ENCODE measurements around the gene PIK3R6.
A peak's percentile ranks its signal among the peaks of the same experiment; 100 is the strongest.

Gene PIK3R6

DNA sequence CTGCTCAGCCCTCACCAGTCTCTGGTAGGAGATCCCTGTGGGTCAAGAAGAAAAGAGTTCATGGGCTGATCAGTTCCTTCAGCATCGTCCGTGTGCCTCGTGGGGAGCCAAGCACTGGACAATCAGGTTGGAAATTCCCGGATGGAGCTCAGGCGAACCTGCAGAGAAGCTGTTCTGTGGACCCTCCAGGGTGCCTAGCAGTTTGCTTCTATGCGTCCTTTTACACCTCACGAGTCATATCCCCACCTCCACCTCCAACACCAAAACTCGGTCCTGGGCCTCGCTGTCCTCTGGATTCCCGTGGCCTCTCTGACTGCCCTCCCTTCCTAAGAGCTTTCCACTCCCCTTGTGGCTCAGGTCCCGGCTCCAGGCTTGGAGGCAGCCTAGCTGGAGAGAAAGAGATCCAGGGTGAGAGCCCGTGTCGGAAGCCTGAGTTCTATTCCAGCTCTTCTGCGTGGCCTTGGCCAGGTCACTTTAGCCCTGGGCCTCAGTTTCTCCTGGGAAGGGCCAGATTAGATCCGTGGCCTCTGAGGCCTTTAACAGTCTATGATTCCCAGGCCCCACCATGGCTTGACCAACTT lies 26.2 kb upstream of the PIK3R6 start:
- DNase-seq (ENCODE audit: low read depth): no peak

GRCh38 chr17:8893059-8893458 lies 25.6 kb upstream of the PIK3R6 start:
- no peak for DNase-seq (ENCODE audit: low read depth)

DNA sequence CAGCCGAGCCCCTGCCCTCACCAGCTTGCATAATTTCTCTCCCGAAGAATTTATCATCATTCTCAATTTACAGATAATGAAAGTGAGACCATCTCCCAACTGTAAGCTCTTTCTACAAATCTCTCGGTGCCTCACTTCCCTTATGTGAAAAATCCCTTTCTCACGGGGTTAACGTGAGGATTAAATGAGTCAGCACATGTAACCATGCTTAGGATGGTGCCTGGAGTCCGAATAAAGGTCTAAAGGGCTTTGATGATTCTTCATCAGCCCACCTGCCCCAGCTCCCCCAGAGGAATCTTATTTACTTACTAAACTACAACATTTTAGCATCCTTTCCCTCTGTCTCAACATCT lies 24.8 kb upstream of the PIK3R6 start:
- no peak for DNase-seq (ENCODE audit: low read depth)

DNA sequence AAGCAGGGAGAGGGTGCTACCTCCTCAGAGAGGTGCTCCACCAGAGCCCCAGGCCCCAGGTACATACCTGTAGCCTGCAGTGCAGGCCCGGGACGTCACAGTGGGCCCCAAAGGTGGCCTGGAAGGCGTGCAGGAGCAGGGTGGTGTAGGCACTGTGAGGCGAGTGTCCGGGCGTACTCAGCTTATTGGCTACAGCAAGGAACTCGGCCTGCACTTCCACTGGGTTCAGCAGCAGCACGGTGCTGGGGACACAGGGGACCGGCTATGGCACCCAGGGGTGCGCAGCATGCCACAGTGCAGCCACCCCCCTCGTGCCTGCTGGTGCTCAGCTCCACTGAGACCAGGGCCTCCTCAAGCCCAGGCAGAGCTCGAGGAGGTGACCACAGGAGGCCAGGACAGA lies 23.2 kb upstream of the PIK3R6 start:
- no peak for DNase-seq (ENCODE audit: low read depth)

DNA sequence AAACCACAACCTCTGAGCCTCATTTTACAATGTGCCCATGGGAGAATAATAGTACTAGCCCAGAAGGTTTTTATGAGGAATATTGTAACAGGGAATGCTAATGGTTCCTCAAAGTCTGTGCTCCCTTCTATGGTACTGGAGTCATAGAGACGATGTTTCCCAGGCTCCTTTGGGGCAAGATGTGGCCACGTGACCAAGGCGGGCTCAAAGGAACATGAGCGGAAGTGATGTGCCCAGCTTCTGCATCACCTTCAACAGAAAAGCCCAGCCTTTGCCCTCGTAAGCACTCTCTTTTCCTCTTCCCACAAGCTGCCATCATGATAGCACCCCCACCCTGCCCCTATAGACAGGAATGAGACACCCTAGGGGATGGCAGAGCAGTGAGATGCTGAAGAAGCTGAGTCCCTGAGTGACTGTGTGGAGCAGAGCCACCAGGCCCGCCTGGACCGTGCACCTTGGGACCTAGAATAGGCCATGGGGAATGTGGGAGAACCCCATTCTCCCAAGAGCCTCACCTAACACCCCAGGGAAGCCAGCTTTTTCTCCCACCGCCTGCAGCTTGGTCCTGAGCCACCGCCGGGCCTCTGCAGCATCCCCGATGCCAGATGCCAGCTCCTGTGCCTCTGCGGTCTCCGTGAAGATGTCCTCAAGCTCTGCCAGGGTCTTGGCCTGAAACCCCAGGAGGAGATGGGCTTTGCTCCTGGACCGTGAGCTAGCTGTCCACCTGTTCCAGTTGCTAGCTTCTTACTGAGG lies 22.2 kb upstream of the PIK3R6 start:
- DNase-seq (ENCODE audit: low read depth): no peak

DNA sequence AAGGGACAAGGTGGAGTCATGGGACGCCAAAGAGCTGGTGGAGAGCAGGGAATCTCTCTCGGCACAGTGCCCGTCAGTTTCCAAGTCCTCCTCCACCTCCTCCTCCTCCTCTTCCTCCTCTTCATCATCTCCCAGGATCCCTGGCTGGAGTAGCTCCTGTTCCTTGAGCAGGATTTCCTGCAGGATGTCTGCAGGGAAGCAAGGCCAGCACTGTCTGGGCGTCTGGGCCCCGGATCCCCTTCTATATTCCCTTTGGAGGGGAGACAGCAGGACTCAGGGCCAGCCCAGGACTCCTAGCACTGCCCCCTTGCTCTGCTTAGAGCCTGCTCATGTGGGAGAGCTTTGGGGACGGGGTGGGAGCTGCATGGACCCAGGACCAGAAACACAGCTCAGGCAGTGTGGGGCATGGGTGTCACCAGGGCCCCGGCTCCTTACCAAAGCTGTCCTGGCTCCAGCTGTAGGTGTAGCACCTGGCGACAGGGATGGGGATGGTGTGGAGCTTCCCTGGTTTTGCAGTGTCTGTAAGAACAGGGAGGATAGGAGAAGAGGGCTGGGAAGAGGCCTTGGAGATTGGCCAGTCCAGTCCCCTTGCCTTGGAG lies 21.3 kb upstream of the PIK3R6 start:
- DNase-seq (ENCODE audit: low read depth): no peak

DNA sequence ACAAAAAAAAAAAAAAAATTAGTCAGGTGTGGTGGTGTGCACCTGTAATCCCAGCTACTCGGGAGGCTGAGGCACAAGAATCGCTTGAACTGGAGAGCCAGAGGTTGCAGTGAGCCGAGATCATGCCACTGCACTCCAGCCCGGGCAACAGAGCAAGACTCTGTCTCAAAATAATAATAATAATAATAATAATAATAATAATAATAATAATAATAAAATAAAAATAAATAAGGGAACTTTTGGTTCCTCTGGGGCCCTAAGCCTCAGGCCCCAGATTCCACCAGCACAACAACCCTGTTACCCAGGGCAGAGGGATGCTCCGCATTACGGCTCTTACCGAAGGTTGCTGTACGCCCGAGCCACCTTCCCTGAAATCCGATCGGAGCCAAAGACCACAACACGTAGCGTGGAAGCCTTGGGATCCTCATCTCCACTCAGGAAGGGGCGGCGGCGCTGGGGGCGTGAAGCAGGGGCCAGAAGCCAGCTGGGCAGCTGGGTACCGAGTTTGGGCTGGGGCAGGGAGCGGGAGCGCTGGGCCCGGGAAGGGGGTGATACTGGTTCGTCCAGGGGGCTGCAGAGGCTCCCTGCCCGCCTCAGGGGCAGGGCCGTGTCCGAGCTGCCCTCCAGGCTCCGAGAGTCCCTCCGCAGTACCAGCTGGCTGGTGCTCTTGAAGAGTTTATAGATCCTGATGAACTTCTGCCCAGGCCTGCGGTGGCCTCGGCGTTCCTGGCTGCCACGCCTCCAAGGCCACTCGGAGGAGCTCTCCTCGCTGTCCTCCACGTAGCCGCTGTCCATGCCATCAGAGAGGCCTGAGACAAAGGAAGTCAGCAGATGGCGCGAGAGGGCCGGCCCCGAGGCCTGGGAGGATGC lies 20.6 kb upstream of the PIK3R6 start:
- no peak for DNase-seq (ENCODE audit: low read depth)

- no peak for DNase-seq (ENCODE audit: low read depth)
Observed at GRCh38 chr17:8887301-8887700, 19.8 kb upstream of the PIK3R6 start.

DNA sequence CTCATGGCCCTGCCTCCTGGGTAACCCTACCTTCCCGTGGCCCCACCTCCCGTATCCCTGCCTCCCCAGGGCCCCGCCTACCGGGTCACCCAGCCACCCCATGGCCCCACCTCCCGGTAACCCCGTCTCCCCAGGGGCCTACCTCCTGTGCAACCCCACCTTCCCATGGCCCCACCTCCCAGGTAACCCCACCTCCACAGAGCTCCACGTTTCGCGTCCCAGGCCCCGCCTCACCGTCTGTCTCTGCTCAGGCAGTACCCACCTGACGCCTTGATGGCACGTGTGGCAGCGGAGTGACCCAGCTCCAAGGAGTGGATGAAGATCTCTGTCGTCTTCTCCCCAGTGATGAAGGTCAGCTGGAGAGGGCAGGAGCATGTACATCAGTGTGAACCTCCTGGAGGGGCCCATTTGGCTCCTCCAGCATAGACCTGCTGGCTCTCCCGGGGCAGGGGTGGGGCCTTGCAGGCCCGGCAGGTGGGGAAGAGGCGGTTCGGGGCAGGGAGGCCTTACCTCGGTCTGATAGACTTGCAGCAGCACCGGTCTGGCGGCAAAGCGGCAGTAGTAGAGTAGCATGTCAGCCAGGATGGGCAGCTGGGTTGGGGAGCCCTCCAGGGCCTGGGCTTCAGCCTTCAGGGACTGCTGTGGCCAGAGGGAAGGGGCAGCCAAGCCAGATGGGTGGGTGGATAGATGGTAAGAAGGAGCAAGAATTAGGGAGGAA lies 18.7 kb upstream of the PIK3R6 start:
- no peak for DNase-seq (ENCODE audit: low read depth)

GRCh38 chr17:8885163-8885966 lies 17.9 kb upstream of the PIK3R6 start:
- peak; percentile 44 for DNase-seq (ENCODE audit: low read depth)

- DNase-seq (ENCODE audit: low read depth): no peak
Observed at GRCh38 chr17:8884336-8884990, 17.0 kb upstream of the PIK3R6 start.

GRCh38 chr17:8883353-8883752 lies 15.9 kb upstream of the PIK3R6 start:
- no peak for DNase-seq (ENCODE audit: low read depth)

- no peak for DNase-seq (ENCODE audit: low read depth)
Observed at GRCh38 chr17:8881606-8882005, 14.1 kb upstream of the PIK3R6 start.

DNA sequence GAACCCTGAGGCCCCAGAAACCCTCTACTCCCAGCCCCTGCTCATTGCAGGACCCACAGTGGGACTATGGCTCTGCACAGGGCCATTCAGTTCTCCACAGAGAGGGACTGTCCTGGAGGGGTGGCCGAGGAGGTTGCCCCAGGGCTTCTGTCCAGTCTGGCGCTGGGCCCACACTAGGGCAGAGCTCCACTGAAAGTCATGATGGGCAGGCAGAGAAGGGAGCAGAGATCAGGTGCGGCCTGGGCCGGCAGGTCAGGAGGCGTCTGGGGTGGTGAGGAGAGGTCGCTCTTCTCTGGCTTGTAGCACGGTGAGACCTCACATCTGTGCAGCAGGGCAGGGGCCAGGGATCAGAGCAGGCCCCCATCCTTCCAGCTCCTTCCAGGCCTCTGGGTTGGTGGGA lies 13.0 kb upstream of the PIK3R6 start:
- DNase-seq (ENCODE audit: low read depth): no peak

DNA sequence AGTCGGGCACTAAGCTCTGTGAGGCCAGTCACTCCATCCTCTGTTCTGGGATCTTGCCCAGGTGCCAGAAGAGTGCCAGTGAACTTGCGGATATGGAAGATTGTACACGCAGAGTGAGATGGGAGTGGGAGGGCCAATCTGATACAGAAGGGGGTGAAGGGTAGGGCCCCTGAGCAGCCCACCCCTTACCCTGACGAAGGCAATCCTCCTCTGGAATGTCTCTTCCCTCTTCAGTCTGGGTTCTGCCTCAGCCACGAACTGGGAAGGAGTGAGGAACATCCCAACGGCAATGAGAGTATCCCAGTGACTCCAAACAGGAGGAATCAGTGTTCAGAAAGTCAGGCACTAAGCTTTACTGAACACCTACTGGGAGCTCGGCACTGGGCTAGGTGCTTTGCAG lies 11.9 kb upstream of the PIK3R6 start:
- no peak for DNase-seq (ENCODE audit: low read depth)

DNA sequence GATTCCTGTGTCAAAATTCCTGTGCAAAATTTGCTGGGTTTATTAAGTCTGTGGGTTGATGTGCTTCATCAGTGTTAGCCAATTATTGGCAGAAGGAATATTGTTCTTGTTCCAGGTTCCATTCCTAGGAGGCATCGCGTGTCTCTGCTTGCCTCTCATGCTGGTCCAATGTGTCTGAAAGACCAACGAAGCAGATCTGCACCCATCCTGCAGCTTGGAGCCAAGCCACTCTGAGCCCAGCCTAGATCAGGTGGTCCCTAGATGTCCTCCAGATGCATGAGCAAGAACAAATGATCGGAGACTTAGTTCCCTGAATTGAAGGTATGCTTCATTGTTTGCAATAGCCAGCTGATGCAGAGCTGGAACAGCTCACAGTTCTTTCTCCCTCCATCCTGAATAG lies 10.5 kb upstream of the PIK3R6 start:
- no peak for DNase-seq (ENCODE audit: low read depth)

- no peak for DNase-seq (ENCODE audit: low read depth)
Observed at GRCh38 chr17:8875957-8876356, 8.5 kb upstream of the PIK3R6 start.

- no peak for DNase-seq (ENCODE audit: low read depth)
Observed at GRCh38 chr17:8875436-8875835, 8.0 kb upstream of the PIK3R6 start.

DNA sequence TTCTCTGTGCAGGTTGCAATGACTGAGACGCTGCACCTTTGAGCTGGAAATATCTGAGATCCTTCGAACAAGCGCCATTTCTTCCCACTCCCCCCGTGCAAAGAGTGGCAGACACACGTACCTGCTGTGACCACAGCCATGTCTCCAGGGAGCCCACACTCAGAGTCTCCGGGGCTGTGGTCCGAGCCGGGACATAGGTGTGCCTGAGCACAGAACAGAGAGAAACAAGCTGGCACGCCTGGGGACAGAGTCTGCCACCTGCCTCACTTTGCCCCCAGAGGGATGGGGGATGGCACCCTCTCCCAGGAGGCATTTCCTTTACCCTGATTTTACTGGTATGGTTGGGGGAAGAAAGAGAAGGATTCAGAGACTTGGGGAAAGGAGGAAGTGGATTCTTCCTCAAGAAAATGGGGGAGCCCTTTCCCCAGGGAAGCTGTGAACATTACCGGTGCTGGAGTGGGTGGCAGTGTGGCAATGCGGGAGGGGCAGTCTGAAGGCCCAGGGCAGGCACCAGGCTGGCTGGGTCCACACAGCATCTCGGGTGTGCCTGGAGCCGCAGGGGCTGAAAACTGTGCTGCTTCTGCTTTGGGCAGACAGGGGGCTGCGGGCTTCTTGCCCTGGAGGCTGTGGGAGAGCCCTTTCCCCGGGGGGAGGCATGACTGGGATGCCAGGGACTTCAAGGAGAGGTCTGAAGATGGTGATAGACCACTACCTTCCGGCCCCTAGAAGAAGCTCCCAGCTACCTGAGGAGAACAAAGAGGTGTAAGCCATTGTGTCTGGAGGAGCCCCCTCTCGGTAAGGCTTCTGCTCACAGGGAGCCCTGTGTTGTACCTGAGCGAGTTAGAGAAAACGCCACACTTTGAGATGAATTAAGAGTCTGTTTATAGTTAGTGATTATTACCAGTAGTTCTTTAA lies 6.6 kb upstream of the PIK3R6 start:
- DNase-seq (ENCODE audit: low read depth): no peak

Data from activated T-cell treated with anti-CD3 and anti-CD28 coated beads for 1 hour (primary cell).